PC-9 (cell line): ENCODE data around the gene PRCP. TPM values are rescaled to one million over a fixed set of nuclear protein-coding genes. Genes with fewer than 3 reads are reported as not detected.

Experiments used
- BruUV-seq: library from RNA; stranded (reverse); fragments of 400-500 nt; replicated peaks from 2 replicates; lab custom pipeline; 2021; lab: Mats Ljungman, UMichigan
- CTCF ChIA-PET: fragments of 300-600 bp; sonication (Branson Sonifier 250); formaldehyde crosslinking; loops from one replicate; lab custom pipeline; 2022; ENCODE audit warnings: antibody characterized with exemption; lab: Charles Lee
- POLR2A ChIA-PET: fragments of 300-600 bp; sonication (Branson Sonifier 250); formaldehyde crosslinking; loops from one replicate; lab custom pipeline; 2022; ENCODE audit warnings: antibody characterized with exemption; ENCODE audit not compliant: unreplicated experiment; lab: Charles Lee
- DNase-seq, 2 experiments: peaks; one replicate each; pipeline versions ENCODE4 v3.0.0 to v3.0.0-alpha.2; 2015 to 2022; ENCODE audit warnings: mixed read lengths in 1 of 2
- H2AFZ ChIP-seq: fragments of 200-600 bp; sonication (generic); 2 replicates; pipeline ENCODE4 v1.8.1; 2017; ENCODE audit warnings: antibody characterized with exemption
- H3F3A ChIP-seq: fragments of 200-600 bp; sonication (generic); 2 replicates; pipeline ENCODE4 v1.8.1; 2017; ENCODE audit warnings: antibody characterized with exemption, mild to moderate bottlenecking, low read depth; ENCODE audit not compliant: insufficient read depth
- H3K27ac ChIP-seq: fragments of 200-600 bp; sonication (generic); 2 replicates; pipeline ENCODE4 v1.6.1; 2016; ENCODE audit warnings: mixed run types
- H3K27me3 ChIP-seq: fragments of 200-600 bp; sonication (generic); 2 replicates; pipeline ENCODE4 v1.6.1; 2016; ENCODE audit warnings: low read depth, mixed run types; ENCODE audit not compliant: insufficient read depth
- H3K36me3 ChIP-seq: fragments of 200-600 bp; sonication (generic); 2 replicates; pipeline ENCODE4 v1.6.1; 2016; ENCODE audit warnings: low read depth, mixed run types
- H3K4me1 ChIP-seq: fragments of 200-600 bp; sonication (generic); replicated peaks from 2 replicates; pipeline ENCODE4 v1.6.1; 2016; ENCODE audit warnings: mixed run types; ENCODE audit not compliant: insufficient read depth
- H3K4me2 ChIP-seq: fragments of 200-600 bp; sonication (generic); 2 replicates; pipeline ENCODE4 v1.6.1; 2017; ENCODE audit warnings: mixed run types
- H3K4me3 ChIP-seq: fragments of 200-600 bp; sonication (generic); 2 replicates; pipeline ENCODE4 v1.6.1; 2016; ENCODE audit warnings: mixed run types
- H3K79me2 ChIP-seq: fragments of 200-600 bp; sonication (generic); 2 replicates; pipeline ENCODE4 v1.6.1; 2017; ENCODE audit warnings: low read depth, mixed run types
- H3K9me2 ChIP-seq: fragments of 200-600 bp; sonication (generic); 2 replicates; pipeline ENCODE4 v1.8.1; 2017; ENCODE audit warnings: mild to moderate bottlenecking; ENCODE audit not compliant: insufficient read depth
- H3K9me3 ChIP-seq: fragments of 200-600 bp; sonication (generic); 2 replicates; pipeline ENCODE4 v1.8.1; 2016; ENCODE audit warnings: low read depth; ENCODE audit not compliant: insufficient read depth
- H4K20me1 ChIP-seq: fragments of 200-600 bp; sonication (generic); 2 replicates; pipeline ENCODE4 v1.8.1; 2017; ENCODE audit not compliant: insufficient read depth
- CTCF ChIP-seq: fragments of 200-600 bp; sonication (generic); conservative IDR thresholded peaks from 2 replicates; pipeline ENCODE4 v1.6.1; 2017; ENCODE audit warnings: mixed run types, antibody characterized with exemption, mild to moderate bottlenecking, moderate library complexity
- EZH2 ChIP-seq: fragments of 200-600 bp; sonication (generic); IDR thresholded peaks from 2 replicates; pipeline ENCODE4 v1.8.0; 2017; ENCODE audit warnings: antibody characterized with exemption, low read depth
- intact Hi-C: fragments of 100-400 bp; cut with micrococcal nuclease; formaldehyde crosslinking; loops from one replicate; pipeline ENCODE4 v1.10.0; 2022; ENCODE audit not compliant: unreplicated experiment
- total RNA-seq: library from RNA; stranded (reverse); gene quantifications from 2 replicates; pipeline ENCODE4 v1.2.3, GENCODE V29; 2021

The PRCP gene
- total RNA-seq, 1 experiment from 2014 or later, result 42.7 TPM

- H3K79me2 ChIP-seq, result no peaks in the 10 kb centered on the region
- peaks cover 15% of the 10 kb centered on the region for H3K4me1 ChIP-seq
- H3K9me3 ChIP-seq, result no peaks in the 10 kb centered on the region
- CTCF ChIA-PET, result no interaction called here
- H2AFZ ChIP-seq, result no peak overlapping the region
- intact Hi-C loops, result no loop called here
- no peak overlapping the region for H3K27ac ChIP-seq
- no TSS peak for BruUV-seq
- H3K36me3 ChIP-seq, result no peaks in the 10 kb centered on the region
- no peaks in the 10 kb centered on the region for H4K20me1 ChIP-seq
- H3K9me2 ChIP-seq, result no peaks in the 10 kb centered on the region
- no peak overlapping the region for H3K4me3 ChIP-seq
- TF ChIP-seq CTCF (no peak), EZH2 (no peak)
- POLR2A ChIA-PET, result no interaction called here
- H3K27me3 ChIP-seq, result no peaks in the 10 kb centered on the region
- peaks cover 12% of the 10 kb centered on the region; the same call in 1 of the 2 replicates for H3F3A ChIP-seq
- DNase-seq, result no peak
- no peak overlapping the region for H3K4me2 ChIP-seq
Observed at GRCh38 chr11:82845356-82846353, 54.6 kb downstream of the PRCP start.

GRCh38 chr11:82843057-82843795 lies 57.0 kb downstream of the PRCP start:
- H3K27ac ChIP-seq, result peak overlapping the region; percentile 22; the same call in 1 of the 2 replicates
- no peaks in the 10 kb centered on the region for H3K36me3 ChIP-seq
- ChIA-PET POLR2A (interaction anchor here (0.6 kb wide), 1 partner anchor 16 kb away, joined by 7 read pairs; no protein-coding TSS in a partner anchor), CTCF (interaction anchor here (0.6 kb wide), 2 partner anchors 67 to 87 kb away, joined by 6 to 7 read pairs; no protein-coding TSS in a partner anchor)
- H3F3A ChIP-seq, result peaks cover 12% of the 10 kb centered on the region; the same call in 1 of the 2 replicates
- H3K4me3 ChIP-seq, result no peak overlapping the region
- DNase-seq, result peak in 1 of 2 experiments; percentile 82
- peak overlapping the region; percentile 11; the same call in 1 of the 2 replicates for H3K4me2 ChIP-seq
- H3K4me1 ChIP-seq, result peaks cover 15% of the 10 kb centered on the region
- no peaks in the 10 kb centered on the region for H3K9me2 ChIP-seq
- no peaks in the 10 kb centered on the region for H3K27me3 ChIP-seq
- no peak for TF ChIP-seq CTCF
- TF ChIP-seq EZH2, result no peak
- BruUV-seq, result no TSS peak
- H2AFZ ChIP-seq, result no peak overlapping the region; the same call in 1 of the 2 replicates
- no peaks in the 10 kb centered on the region for H3K9me3 ChIP-seq
- no peaks in the 10 kb centered on the region for H3K79me2 ChIP-seq
- intact Hi-C loops, result no loop called here
- H4K20me1 ChIP-seq, result no peaks in the 10 kb centered on the region

- no peaks in the 10 kb centered on the region for H3K27me3 ChIP-seq
- POLR2A ChIA-PET, result no interaction called here
- no peaks in the 10 kb centered on the region for H3K9me3 ChIP-seq
- CTCF ChIA-PET, result no interaction called here
- no peaks in the 10 kb centered on the region for H3K79me2 ChIP-seq
- no peaks in the 10 kb centered on the region for H3K9me2 ChIP-seq
- DNase-seq, result no peak
- no TSS peak for BruUV-seq
- no peaks in the 10 kb centered on the region for H4K20me1 ChIP-seq
- no peaks in the 10 kb centered on the region for H3K36me3 ChIP-seq
- H3F3A ChIP-seq, result peaks cover 12% of the 10 kb centered on the region; the same call in 1 of the 2 replicates
- H3K4me2 ChIP-seq, result no peak overlapping the region
- no peak overlapping the region for H3K4me3 ChIP-seq
- no peak for TF ChIP-seq EZH2
- TF ChIP-seq CTCF, result no peak
- no peak overlapping the region for H3K27ac ChIP-seq
- H3K4me1 ChIP-seq, result peaks cover 15% of the 10 kb centered on the region
- intact Hi-C loops, result no loop called here
- H2AFZ ChIP-seq, result no peak overlapping the region
Observed at GRCh38 chr11:82842019-82842418, 58.2 kb downstream of the PRCP start.
